ENCODE data around the gene PC.

Gene PC

GRCh38 chr11:66855574-66856495 lies 102.3 kb downstream of the PC start:
- DNase-seq (ENCODE audit: low spot score), result peak; percentile 99
- no peak for FAIRE-seq

DNA sequence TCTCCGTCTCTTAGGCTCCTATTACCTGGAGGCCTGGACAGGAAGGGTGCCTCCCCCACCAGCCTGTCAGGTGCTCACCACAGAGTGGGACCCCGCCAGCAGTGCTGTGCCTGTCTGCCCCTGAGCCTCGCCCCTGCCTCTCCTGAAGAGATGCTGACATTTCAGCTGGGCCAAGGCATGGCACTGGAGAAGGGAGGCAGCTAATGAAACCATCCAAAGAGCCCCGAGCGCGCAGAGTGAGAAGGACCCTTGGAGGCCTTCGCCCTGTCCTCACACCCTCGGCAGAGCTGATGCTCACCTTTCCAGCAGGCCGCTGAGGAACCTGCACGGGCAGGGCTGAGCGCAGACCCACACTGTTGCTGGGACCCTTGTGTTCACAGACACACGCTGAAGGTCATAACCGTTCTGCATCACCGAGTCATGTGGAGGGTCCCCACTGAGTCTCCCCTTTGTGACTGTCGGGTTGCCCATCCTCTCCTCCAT lies 103.4 kb downstream of the PC start:
- DNase-seq (ENCODE audit: low spot score) (no peak), FAIRE-seq (no peak)

DNA sequence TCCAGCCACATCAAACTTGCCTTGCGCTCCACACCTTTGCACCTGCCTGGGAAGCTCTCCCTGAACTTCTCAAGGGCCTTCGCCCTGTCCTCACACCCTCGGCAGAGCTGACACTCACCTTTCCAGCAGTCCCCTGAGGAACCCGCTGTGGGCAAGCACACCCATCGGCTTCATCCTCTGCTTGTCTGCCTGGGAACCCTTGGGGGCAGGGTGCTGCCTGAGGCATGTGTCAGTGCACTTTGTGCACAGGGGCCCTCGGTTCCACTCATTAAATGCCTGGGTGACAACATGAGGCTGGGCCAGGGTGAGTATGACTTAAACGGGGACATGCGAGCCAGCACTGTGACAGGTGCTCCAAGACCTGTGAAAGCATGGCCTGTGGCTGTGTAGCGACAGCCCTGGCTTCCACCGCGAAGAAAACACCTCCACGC lies 103.9 kb downstream of the PC start:
- FAIRE-seq, result no peak
- DNase-seq (ENCODE audit: low spot score), result no peak

DNA sequence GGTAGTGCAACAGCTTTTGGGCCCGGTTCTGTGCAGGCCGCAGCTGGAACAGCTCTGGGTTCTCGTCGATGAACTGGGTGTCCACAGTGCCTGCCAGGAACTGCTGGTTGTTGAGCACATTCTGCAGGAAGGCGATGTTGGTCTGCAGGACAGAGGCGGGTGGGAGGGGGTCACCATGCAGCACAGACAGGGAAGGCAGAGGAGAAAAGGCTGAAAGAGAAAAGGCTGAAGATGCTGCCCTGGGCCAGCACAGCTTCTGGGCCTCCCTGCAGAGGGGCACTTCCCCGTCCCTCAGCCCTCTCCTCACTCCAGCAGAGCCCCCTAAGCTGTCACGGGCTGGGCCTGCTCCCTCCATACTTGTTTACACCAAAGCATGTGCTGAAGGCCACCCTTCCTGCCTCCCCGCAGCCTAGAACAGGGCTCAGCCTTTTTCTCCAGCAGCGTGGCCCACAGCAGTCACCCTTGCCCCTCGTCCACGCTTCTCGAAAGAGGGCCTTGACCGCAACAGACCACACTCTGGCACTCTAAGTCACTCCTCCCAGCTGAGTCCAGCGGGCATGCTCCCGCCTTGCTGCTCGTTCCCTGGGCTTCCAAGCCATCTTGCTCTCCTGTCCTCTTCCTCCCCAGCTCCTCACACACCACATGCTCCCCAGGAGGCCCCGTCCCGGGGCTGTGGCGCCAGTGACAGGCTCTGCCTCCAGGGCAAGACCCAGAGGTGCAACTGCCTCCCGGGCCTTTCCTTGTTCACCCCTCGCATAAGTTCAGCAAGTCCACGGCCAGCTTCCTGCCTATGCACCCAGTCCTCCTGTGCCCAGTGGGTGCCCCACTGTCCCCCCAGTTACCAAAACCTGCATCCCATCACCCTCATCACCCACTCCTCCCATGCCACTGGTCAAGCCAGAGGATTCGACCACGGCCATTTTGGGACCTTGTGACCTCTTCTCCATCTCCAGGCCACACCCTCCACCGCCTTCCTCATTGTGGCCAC lies 104.6 kb downstream of the PC start:
- FAIRE-seq (no peak), DNase-seq (ENCODE audit: low spot score) (no peak)

DNA sequence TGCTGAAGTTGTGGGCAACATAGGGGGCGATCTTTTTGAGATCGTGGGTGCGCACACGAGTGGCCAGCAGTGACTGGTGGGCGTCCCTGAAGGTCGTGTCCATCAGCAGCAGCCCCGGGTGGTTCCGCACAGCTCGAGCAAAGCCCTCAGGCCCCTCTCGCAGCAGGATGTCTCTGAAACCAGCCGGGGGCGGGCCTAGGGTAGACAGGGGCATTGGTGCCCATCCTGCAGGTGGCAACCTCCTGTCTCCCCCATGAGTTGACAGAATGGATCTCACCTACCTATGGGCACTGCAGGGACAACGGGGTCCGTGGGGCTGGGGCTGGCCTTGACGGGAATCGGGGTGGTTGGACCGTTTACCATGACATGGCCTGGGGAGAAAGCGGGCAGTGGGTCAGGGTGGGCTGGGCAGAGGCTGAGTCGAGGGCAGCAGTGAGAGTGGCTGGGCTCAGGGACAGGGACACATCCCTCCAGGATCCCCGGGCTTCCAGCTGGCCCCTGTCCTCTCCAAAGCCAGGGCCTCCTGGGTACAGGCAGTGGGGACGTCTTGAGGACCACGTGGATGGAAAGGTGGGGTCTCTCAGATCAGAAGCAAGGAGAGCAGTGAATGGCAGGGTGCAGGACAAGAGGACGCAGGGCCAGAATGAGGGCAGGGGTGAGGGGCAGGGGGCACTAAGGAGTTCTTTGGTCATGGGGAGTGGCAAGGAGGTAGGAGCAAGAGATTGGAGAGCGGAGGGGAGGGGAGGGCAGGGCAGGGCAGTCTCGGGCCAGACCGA lies 105.5 kb downstream of the PC start:
- DNase-seq (ENCODE audit: low spot score), result no peak
- no peak for FAIRE-seq

- FAIRE-seq (no peak), DNase-seq (ENCODE audit: low spot score) (no peak)
These were observed 106.3 kb downstream of the PC start for GRCh38 chr11:66851698-66852465.

DNA sequence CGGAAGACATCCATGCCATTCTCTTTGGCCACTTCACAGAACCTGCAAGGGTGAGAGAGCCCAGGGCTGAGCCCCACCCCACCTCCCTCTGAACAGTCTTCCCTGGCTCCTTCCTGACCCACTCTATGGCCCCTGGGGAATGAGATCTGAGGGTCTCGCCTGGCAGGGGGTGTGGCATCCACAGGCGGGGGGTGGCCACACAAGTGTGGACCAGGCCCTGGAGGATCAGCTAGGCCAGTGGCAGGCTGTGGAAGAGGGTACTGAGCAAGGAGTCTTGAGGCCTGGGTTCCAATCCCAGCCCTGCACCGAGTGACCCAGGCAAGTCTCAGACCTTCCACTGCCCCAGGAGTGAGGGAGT lies 107.0 kb downstream of the PC start:
- DNase-seq (ENCODE audit: low spot score), result no peak
- no peak for FAIRE-seq

DNA sequence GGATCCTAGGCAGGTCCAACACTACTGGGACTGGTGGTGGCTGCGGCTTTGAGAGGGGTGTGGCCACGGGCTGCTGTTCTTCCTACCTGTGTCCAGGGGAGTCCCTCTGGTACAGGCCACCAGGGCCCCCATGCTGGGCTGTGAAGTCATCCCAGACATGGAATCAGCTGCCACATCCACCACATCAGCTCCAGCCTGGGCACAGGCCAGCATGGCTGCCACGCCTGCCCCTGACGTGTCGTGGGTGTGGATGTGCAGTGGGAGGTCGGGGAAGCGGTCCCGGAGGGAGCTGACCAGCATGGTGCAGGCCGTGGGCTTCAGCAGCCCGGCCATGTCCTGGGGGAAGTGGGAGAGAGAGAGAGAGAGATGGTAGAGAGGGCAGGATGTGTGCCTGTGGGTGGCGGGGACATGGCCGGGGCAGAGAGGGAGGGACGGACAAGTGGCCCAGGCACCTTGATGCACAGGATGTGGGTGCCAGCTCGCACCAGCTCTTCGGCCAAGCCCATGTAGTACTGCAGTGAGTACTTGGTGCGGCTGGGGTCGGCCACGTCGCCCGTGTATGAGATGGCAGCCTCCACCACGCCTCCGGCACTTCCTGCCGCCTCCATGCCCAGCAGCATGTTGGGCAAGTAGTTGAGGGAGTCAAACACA lies 107.5 kb downstream of the PC start:
- FAIRE-seq, result no peak
- DNase-seq (ENCODE audit: low spot score), result no peak

- FAIRE-seq (no peak), DNase-seq (ENCODE audit: low spot score) (no peak)
These were observed 108.0 kb downstream of the PC start for GRCh38 chr11:66850235-66850587.

DNA sequence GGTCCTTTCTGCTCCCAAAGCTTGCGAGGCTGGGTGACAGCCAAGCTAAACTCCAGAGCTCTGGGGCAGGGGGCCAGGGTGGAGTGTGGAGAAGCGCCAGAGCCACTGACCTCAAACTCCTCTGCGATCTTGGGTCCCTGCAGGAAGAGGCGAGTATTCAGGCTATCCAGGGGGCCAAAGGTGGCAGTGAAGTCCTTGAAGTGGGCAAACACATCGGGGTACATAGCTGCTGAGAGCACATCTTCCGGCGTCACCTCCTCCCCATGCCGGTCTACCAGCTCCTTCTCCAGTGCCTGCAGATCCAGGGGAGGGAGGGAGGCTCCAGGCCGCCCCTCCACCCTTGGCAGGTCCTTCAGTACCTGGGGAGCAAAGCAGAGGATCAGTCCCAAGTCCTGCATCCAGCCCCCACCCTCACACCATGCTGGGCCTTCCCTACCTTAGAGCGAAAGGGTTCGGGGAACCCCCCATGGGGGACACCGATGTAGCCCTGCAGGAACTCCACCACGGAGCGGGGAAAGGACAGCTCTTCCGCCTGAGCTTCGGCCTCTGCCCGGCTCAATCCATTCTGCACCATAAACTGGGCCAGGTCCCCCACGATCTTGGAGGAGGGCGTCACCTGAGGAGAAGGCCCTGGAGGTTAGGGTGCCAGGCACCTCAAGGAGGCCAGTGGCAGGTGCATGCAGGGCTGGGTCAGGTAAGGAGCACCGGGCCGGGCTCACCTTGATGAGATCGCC lies 108.5 kb downstream of the PC start:
- FAIRE-seq, result no peak
- DNase-seq (ENCODE audit: low spot score), result no peak

DNA sequence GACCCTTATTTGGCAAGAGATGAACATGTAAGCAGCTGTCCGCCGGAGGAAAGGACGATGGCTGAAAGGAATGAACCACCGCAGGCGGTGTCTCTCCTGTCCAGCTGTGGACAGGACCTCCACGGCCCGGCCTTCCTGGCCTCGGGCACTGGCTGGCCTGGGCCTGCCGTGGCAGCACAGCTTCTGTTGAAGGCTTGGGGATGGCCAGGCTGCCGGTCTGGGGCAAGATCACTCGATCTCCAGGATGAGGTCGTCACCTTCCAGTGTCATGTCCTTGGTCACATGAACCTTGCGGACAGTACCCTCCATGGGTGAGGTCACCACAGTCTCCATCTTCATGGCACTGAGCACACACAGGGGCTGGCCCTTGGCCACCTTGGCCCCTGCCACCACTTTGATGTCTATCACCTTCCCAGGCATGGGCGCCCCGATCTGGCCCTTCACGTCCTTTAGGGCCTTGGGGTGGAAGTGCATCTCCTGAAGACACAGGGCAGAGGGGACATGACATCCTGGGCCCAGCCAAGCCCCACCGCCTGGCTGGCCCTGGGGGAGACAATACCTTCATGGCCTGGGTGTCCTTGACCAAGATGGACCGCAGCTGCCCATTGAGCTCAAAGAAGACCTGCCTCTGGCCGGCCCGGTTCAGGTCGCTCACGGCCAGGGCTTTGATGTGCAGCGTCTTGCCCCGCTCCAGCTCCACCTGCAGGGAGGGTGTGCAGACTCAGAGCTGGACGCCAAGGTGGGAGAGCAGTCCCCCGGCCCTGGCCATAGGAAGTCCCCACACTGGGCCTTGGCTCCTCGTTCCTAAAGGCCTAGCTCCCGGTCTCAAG lies 109.3 kb downstream of the PC start:
- no peak for FAIRE-seq
- DNase-seq (ENCODE audit: low spot score), result no peak

DNA sequence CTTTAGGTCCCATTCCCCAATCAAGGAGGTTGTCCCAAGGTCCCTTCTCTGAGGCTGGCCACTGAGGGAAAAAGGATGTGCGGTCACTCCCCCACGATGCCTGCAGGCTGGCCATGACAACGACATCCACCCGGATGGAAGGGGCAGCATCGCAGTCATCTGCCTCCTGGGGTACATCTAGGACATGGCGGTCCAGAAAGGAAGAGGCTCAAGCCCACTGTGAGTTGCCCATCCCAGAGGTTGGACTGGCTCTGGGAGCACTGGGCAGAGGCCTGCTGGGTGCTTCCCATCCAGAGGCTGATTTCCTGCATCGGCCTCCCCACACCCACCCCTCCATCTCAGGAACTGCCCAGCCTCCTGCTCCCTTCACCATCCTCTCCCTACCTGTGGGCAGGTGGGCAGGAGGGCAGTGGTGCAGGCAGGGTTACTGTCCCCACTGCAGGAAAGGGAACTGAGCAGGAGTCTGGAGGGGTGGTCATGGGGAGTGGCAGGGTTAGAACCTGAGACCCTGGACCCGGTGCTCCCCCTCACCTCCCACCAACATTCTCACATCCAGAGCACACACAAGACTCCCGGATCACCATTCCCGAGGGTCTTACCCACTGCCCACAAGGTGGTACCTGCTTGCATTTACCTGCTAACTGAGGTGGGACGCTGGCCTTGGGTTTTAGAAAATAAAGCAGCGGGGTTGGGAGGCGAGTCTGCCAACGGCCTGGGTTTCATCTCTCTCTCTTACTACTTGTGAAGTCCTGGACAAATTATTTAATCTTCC lies 110.5 kb downstream of the PC start:
- FAIRE-seq (no peak), DNase-seq (ENCODE audit: low spot score) (no peak)

- no peak for FAIRE-seq
- DNase-seq (ENCODE audit: low spot score), result no peak
These were observed 111.5 kb downstream of the PC start for GRCh38 chr11:66846671-66847091.

DNA sequence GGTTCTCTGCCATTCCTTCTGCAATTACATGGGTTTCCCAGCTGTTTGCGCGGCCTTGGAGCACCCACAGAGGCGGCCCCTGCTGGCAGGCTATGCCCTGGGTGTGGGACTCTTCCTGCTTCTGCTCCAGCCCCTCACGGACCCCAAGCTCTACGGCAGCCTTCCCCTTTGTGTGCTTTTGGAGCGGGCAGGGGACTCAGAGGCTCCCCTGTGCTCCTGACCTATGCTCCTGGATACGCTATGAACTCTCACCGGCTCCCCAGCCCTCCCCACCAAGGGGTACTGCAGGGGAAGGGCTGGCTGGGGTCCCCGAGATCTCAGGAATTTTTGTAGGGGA lies 112.3 kb downstream of the PC start:
- no peak for FAIRE-seq
- DNase-seq (ENCODE audit: low spot score), result no peak

- DNase-seq (ENCODE audit: low spot score), result no peak
- no peak for FAIRE-seq
These were observed 112.9 kb downstream of the PC start for GRCh38 chr11:66845143-66845875.

DNA sequence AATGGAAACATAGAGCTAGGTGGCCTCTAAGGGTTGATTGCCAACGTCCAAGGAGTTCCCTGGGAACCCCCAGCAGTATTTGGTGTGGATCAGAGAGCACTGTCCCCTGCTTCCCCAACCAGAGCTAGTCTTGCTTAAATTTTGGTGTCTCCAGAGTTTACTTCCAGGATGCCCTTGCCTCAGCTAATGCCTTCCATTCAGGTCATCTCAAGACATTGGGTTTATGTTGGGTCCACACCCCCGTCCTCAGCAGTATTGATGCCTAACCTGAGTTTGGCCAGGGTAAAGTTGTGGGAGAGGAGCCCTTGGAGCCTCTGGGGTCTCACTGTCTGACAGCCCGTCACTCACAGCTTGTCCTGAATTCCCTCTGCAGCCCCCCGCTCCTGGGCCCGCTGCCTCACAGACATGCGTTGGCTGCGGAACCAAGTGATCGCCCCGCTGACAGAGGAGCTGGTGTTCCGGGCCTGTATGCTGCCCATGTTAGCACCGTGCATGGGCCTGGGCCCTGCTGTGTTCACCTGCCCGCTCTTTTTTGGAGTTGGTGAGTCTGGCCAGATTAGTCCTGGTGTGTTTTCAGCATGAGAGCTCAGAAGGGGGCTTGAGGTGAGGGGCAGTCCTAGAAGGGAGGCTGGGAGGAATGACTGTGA lies 113.6 kb downstream of the PC start:
- no peak for DNase-seq (ENCODE audit: low spot score)
- no peak for FAIRE-seq
